K562 (cell line): ENCODE results near the gene TMOD3. TPM values are rescaled to one million over a fixed set of nuclear protein-coding genes. Genes with fewer than 3 reads are reported as not detected.

ENCODE experiments used
- CHAMP1 ChIP-seq: fragments of 450-650 bp; IDR thresholded peaks from 2 replicates; pipeline ENCODE4 v1.6.1; 2016; ENCODE audit warnings: mild to moderate bottlenecking
- CREB3 ChIP-seq: fragments of 450-650 bp; conservative IDR thresholded peaks from 2 replicates; pipeline ENCODE4 v1.6.1; 2016; ENCODE audit warnings: missing genetic modification characterization, low read depth, mild to moderate bottlenecking, missing compliant biosample characterization, moderate library complexity
- FOXP1 ChIP-seq: sonication (generic); formaldehyde crosslinking; IDR thresholded peaks from 2 replicates; pipeline ENCODE4 v1.8.0; 2022; ENCODE audit warnings: mild to moderate bottlenecking, missing genetic modification reagents
- GMEB1 ChIP-seq: fragments of 250-450 bp; sonication (Bioruptor Pico); IDR thresholded peaks from 2 replicates; pipeline ENCODE4 v1.4.0; 2020; ENCODE audit warnings: mild to moderate bottlenecking
- HDAC1 ChIP-seq, 2 experiments: fragments of 450-650 bp; IDR thresholded peaks; 2 replicates each; pipeline ENCODE4 v1.6.1; 2016 to 2017; ENCODE audit warnings: inconsistent platforms in 1 of 2, mild to moderate bottlenecking in 1 of 2, moderate library complexity in 1 of 2
- HMBOX1 ChIP-seq: sonication (generic); IDR thresholded peaks from 2 replicates; pipeline ENCODE4 v1.6.1; 2016
- KLF13 ChIP-seq: fragments of 450-650 bp; IDR thresholded peaks from 2 replicates; pipeline ENCODE4 v1.6.1; 2016; ENCODE audit warnings: missing genetic modification characterization, low read depth, mild to moderate bottlenecking, missing compliant biosample characterization, moderate library complexity, borderline replicate concordance
- POLR2A ChIP-seq: fragments of 450-650 bp; conservative IDR thresholded peaks from 2 replicates; pipeline ENCODE4 v1.6.1; 2016
- POLR2AphosphoS2 ChIP-seq: IDR thresholded peaks from 2 replicates; pipeline ENCODE4 v1.6.1; 2012; ENCODE audit warnings: low read length, improper control_type of control experiment
- PTRF ChIP-seq: fragments of 450-650 bp; IDR thresholded peaks from 2 replicates; pipeline ENCODE4 v1.6.1; 2016; ENCODE audit warnings: mild to moderate bottlenecking, missing genetic modification characterization, missing compliant biosample characterization
- RFX5 ChIP-seq: IDR thresholded peaks from 2 replicates; pipeline ENCODE4 v1.6.1; 2011; ENCODE audit warnings: low read depth, mild to moderate bottlenecking, improper control_type of control experiment, low read length
- SAP30 ChIP-seq: fragments of 200-600 bp; sonication (generic); IDR thresholded peaks from 2 replicates; pipeline ENCODE4 v1.6.1; 2012; ENCODE audit warnings: borderline replicate concordance, low read depth, mild to moderate bottlenecking, moderate library complexity, low read length, control low read depth, inconsistent platforms; ENCODE audit not compliant: insufficient read depth, poor library complexity, severe bottlenecking
- SMAD2 ChIP-seq: fragments of 150-350 bp; IDR thresholded peaks from 2 replicates; pipeline ENCODE4 v1.6.1; 2014; ENCODE audit warnings: low read depth, mild to moderate bottlenecking, low read length
- SMAD3 ChIP-seq: fragments of 450-650 bp; formaldehyde crosslinking; conservative IDR thresholded peaks from 2 replicates; pipeline ENCODE4 v1.4.0; 2020; ENCODE audit warnings: mild to moderate bottlenecking
- SMARCB1 ChIP-seq: IDR thresholded peaks from 2 replicates; pipeline ENCODE4 v1.6.1; 2011; ENCODE audit warnings: improper control_type of control experiment, low read depth; ENCODE audit not compliant: insufficient read length
- TAF1 ChIP-seq: IDR thresholded peaks from 2 replicates; pipeline ENCODE4 v1.6.1; 2011; ENCODE audit warnings: mild to moderate bottlenecking, low read length, moderate library complexity; ENCODE audit not compliant: insufficient read depth, control insufficient read depth, severe bottlenecking; ENCODE audit errors: extremely low read depth
- ZFP36 ChIP-seq: fragments of 150-350 bp; IDR thresholded peaks from 2 replicates; pipeline ENCODE4 v1.6.1; 2018; ENCODE audit warnings: low read length, low read depth; ENCODE audit not compliant: partially characterized antibody
- ZNF23 ChIP-seq: fragments of 250-450 bp; sonication (Bioruptor Pico); IDR thresholded peaks from 2 replicates; pipeline ENCODE4 v1.4.0; 2020; ENCODE audit warnings: mild to moderate bottlenecking
- ZNF408 ChIP-seq: fragments of 250-450 bp; sonication (Bioruptor Pico); IDR thresholded peaks from 2 replicates; pipeline ENCODE4 v1.4.0; 2020; ENCODE audit warnings: low read depth, mild to moderate bottlenecking, moderate library complexity
- ZNF431 ChIP-seq: sonication (generic); formaldehyde crosslinking; IDR thresholded peaks from 2 replicates; pipeline ENCODE4 v1.8.0; 2022; ENCODE audit warnings: mild to moderate bottlenecking, missing genetic modification reagents
- ZNF696 ChIP-seq: fragments of 250-450 bp; sonication (Bioruptor Pico); conservative IDR thresholded peaks from 2 replicates; pipeline ENCODE4 v1.4.0; 2020; ENCODE audit warnings: mild to moderate bottlenecking, moderate library complexity
- ZNF77 ChIP-seq: fragments of 250-450 bp; sonication (Bioruptor Pico); IDR thresholded peaks from 2 replicates; pipeline ENCODE4 v1.5.0; 2020
- ZNF785 ChIP-seq: fragments of 250-450 bp; sonication (Bioruptor Pico); IDR thresholded peaks from 2 replicates; pipeline ENCODE4 v1.4.0; 2020; ENCODE audit warnings: mild to moderate bottlenecking
- polyA plus RNA-seq, 8 experiments: library from polyadenylated mRNA; depleted of rRNA in 4 of 8; stranded (reverse) in 5 of 8; unstranded in 3 of 8; fragments of >200 nt; fragmentation: Nextera tagmentation in 2 of 8; fragmentation: Illumina TruSeq in 1 of 8; extraction: Ambion mirVana in 2 of 8; extraction: Trizol in 1 of 8; gene quantifications; 2 replicates each; pipeline versions ENCODE4 v1.2.1 to v1.2.3, GENCODE V29; 2011 to 2014; ENCODE audit warnings: inconsistent platforms in 1 of 8, missing spikeins in 1 of 8
- total RNA-seq, 7 experiments: library from RNA; depleted of rRNA in 6 of 7; stranded (reverse); fragments of >200 nt in 6 of 7; fragmentation: Illumina TruSeq in 2 of 7; extraction: Trizol in 2 of 7; gene quantifications; 2 replicates each; pipeline versions ENCODE4 v1.2.1 to v1.2.3, GENCODE V29; 2011 to 2021; ENCODE audit warnings: low replicate concordance in 1 of 7

The TMOD3 gene
- total and polyA plus RNA-seq, 9 of the 15 experiments (the other 6 are each of a cell fraction or from before 2014, with no cell fraction given), result 6.8 to 45.0 (median 30.9) TPM

GRCh38 chr15:51829376-51830275 is at the start of gene TMOD3 (continued):
- TF ChIP-seq CHAMP1, result no peak
- TF ChIP-seq ZNF77 (CRISPR knock-in tag), result no peak
- no peak for TF ChIP-seq SMAD2
- TF ChIP-seq RFX5, result no peak
- peak; percentile 79 for TF ChIP-seq TAF1
- no peak for TF ChIP-seq ZFP36
- no peak for TF ChIP-seq ZNF431 (CRISPR knock-in tag)
- TF ChIP-seq GMEB1, result no peak
- no peak for TF ChIP-seq ZNF785
- TF ChIP-seq SAP30, result peak; percentile 47
- TF ChIP-seq FOXP1, result no peak
- TF ChIP-seq HDAC1 (IDR thresholded peaks at IDR 0.05), result peak in 1 of 2 experiments; percentile 33; a peak in 2 of 4 replicates
- TF ChIP-seq SMAD3 (CRISPR knock-in tag), result no peak
- no peak for TF ChIP-seq CREB3 (tag)
- TF ChIP-seq SMARCB1, result no peak
- TF ChIP-seq ZNF696, result no peak
- TF ChIP-seq PTRF (tag), result no peak
- TF ChIP-seq POLR2AphosphoS2, result no peak
- peak; percentile 94 for TF ChIP-seq POLR2A
- TF ChIP-seq KLF13 (tag), result no peak
- TF ChIP-seq ZNF408 (CRISPR knock-in tag), result no peak
- TF ChIP-seq HMBOX1, result no peak
- no peak for TF ChIP-seq ZNF23 (CRISPR knock-in tag)
